GM19238 (cell line): ENCODE data around the gene CNNM2.
A peak's percentile ranks its signal among the peaks of the same experiment; 100 is the strongest.
"Not testable (repeated sequence)": the region's sequence is repeated elsewhere in the genome, so short reads cannot be mapped to it uniquely, and the experiment has no call there.

Experiments
- DNase-seq: peaks from one replicate; pipeline ENCODE4 v3.0.0; 2011; ENCODE audit warnings: low spot score; ENCODE audit not compliant: insufficient read length

Gene CNNM2

DNA sequence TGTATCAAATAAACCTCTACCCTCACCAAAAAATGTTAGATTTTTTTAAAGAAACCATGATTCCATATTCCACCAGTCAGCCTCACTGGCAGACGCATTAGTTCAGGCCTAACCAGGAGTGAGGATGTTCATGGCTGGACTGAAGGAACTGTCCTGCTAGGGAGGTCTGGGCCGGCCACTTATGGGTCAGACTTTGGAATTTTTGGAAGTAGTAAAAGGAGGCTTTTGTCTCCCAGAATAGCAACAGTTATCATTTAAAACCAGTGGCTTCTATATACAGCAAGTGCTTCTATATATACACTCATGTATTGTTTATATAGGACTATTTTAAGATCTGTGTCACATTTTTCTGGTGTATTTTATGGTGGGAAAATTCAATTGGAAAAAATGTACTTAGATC, 120.5 kb downstream of the CNNM2 start:
- no peak for DNase-seq

DNA sequence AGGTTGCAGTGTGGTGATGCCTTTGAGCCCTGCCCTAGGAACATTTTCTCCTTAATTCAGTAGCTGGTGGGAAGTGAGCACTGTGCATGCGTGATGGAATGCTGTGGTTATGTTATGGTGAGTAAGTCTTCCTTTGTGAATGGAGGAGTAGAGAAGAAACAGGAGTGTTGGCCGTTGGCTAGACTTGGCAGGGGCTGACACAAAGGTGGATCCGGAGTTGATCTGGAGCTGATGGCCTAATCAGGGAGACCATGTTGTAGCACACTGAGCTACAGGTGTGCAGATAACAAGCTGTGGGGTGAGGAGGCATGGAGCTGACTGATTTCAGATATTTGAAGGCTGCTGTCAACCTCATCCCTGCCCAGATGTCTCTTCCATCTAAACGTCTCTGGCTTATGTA, 122.3 kb downstream of the CNNM2 start:
- DNase-seq, result no peak

DNA sequence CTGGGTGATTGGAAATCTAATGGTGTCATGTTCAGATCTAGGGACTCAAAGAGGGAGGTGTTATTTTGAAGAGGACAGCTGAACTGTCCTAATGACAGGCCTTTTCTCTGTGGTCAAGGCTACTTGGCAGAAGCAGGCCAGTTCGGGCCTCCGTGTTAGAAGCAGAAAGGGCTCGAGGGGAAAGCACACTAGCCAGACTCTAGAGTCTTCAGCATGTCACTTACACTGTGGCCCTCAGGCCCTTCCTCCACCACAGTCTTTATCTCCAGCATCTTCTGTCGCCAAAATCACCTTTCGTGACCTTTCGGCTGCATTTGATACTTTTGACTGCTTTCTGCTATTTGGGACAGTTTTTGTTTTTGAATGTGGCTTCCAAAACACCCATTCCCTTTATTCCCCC, 123.3 kb downstream of the CNNM2 start:
- DNase-seq, result no peak

DNA sequence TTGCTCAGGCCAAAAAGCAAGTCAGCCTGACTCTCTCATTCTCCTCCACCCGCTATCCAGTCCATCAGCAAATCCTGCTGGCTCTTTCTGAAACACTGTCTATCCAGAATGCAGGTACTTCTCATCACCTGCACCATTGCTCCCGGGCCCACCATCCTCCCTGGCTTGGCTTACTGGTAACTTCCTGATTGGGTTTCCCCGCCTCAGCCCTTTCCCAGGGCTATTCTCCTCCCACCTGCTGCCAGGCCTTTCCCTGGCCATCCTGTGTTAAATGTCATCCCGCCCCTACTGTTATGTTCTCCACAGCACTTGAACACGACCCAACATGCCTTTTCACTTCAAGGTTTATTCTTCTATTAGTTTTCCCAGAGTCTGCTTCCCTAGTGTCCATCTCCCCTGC, 124.0 kb downstream of the CNNM2 start:
- no peak for DNase-seq

DNA sequence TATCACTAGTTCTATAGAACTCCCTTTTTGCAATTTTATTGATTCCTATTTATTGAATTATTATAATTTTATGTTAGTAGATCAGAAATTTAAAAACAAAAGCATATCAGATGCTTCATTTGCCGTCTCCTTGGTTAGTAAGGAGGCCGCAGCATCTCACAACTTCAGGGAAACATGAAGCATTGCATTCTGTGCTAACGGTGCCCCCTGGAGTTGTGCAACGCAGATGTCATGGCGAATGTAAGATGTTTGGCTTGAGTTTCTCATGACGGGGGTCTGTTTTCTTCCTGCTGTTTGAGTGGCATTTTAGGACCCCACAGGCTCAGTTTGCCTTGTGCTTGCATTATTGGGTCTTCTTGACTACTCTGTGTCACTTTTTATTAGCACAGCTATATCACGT, 124.8 kb downstream of the CNNM2 start:
- DNase-seq, result no peak

DNA sequence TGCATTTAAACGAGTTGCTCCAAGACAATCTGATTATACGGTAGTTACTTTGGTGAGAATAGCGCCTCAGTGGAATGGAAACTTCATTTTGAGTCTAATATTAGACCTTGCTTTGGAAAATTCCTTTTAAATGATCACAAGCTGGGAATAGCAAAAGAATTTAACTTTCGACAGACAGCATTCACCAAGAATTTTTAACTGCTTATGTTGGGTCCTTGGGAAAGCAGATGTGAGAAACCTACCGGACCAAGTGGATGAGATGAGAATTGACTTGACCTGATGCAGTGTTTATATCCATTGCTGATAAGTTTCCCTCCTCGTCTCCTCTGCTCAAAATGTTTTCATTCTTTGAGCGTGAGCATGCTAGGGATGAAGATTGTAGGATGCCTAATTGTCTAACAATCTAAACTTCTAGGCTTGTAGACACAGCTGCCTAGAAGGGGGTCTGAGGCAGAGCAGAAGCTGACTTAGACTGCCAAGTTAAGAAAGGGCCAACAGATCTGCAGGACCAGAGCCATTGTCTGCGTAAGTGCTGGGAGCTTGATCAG, 126.9 kb downstream of the CNNM2 start:
- no peak for DNase-seq

DNA sequence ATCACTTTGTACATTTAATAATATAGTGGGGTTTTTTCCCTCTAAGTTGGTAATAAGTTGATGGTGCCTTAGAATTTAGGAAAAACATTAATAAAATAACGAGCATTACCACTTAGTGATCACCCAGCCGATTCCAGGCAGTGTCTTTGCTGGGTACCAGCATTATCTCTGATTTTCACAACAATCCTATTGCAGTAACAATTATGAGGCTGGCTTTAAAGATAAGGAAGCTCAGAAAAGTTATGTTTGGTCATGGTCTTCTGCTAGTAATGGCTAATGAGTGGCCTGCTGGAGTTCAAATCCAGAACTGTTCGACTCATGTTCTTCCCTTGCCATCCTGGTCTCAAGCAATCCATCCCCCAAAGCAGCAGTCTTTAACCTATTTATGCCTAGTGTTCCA, 127.9 kb downstream of the CNNM2 start:
- DNase-seq, result no peak

DNA sequence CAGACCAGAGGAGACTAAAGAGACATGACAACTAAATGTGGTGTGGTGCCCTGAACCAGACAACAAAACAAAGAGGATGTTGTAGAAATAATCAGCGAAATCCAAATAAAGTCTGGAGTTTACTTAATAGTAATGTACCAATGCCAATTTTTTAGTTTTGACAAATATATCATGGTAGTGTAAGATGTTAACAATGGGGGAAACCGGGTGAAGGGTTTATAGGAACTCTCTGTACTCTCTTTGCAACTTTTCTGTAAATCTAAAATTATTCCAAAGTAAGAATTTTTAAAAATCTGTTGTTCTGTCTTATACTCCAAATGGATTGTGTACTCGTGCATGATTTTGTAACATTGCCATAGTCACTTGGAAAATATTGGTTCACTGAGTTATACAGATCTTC, 129.3 kb downstream of the CNNM2 start:
- no peak for DNase-seq

DNA sequence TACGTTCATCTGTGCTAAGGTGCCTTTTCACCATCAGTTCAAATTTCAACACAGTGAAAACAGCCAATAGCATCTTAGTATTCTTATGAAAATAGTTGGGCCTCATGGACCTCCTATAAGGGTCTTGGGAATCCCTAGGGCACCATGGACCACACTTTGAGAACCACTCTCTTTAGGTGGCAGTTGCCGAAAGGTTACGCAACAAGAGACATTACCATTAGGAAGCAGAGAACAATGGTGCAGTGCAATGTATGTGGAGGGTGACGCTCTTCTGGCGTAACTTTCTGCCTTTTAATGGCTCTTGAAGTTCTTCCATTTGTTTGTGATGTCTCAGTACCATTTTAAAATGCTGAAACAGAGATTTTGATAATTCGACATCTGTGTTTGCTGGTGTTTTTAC, 131.1 kb downstream of the CNNM2 start:
- no peak for DNase-seq

DNA sequence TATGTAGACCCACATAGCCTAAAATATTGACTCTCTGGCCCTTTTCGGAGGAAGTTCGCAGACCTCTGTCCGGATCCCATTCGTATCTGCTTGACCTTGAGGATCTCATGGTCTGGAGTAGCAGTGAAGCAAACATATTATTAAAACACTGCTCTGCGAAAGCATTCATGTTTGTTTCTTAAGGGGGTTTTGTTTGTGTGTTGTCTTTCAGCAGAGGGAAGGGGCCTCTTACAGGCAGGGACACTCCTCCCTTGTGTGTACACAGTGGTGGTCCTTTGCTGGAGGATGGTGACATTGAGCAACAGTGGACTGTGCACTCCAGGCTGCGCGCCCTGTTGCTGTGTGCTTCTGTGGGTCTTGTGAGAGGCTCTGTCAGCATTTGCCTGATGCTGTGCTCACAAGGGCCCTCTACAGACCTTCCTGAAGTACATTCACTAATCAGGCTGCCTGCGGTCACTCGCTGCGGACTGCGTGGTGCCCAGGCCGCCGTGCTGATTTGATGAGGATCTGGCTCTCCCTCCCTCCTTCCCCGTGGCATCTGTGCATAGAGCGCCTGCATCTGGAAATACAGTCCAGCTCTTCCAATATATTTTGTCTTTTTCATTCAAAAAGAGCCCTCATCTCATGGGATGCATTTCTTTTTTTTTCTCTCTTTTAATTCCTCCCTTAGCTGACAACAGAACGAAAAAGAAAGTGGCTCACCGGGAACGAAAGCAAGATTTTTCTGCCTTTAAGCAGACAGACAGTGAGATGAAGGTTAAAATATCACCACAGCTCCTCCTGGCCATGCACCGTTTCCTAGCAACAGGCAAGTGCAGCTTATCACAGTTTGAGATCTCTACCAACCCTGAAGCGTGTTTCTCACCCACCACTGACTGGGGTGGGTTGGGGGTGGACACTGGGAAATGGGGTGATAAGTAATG, 135.8 kb downstream of the CNNM2 start:
- DNase-seq, result peak; percentile 45

DNA sequence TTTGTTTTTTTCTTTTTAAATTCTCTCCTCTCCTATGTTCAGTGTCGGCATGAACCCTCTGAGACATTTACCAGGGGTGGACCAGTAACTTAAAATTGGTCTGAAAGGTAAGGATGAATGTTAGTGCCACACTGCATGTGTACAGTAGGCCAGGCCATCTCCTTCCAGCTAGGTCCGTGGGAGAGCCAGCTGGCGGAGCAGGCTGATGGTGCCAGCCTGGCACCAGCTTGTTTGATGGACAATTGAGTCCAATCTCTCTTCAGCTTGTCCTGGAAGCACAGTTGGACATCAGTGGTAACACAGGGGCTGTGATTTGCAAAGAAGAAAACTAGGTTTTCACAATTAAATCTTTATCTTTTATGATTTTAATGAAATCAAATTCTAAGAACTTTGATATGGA, 136.5 kb downstream of the CNNM2 start:
- no peak for DNase-seq

DNA sequence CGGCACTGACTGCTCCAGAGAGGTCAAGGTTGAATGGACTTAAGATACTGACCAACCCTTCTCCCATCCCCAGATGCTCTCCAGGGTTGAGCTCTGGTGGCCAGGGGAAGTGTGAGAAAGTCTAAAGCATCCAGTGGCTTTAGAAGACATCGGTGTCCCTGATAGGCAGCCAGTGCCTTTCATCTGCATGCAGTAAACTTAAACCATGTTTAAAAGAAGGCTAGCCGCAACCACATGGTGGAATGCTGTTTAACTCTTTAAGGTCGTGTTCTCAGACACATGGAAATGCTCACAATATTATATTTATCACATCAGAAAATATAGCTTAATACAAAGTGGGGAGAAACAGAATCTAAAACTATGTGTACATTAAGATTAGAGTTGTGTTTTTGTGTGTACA, 137.0 kb downstream of the CNNM2 start:
- no peak for DNase-seq

DNA sequence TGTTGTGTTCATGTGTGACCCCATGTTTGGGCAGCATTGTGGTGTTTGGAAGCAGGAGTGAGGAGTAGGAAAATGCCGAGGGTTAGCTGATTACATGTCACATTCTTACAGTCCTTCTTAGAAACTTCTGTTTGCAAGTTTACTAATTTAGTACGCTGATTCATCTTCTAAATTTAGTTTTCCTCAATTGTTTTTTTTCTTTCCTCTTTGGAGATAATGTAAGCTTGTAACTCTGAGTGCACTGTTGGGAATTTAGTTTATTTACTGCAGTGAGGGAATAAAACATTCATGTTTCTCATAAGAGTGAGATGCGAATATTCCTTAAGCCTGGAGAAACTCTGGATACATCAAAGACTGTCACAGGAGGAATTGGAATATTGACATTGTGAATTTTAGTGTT, 139.9 kb downstream of the CNNM2 start:
- DNase-seq, result no peak

DNA sequence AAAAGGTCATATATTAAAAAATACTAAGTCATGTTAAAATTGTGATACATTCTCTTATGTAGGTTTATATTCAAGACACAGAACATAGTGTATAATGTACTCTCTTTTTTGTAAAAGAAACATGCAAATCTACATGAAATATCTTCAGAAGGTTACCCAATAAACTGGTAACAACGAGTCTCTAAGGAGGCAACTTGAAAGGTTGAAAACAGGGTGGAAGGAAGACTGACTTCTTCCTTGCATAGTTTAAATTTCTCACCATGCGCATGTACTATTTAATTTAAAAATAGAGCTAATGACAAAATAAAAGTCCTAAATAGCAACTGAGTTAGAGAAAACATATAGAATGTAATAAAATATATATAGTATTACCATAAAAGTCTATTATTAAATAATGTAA, 142.5 kb downstream of the CNNM2 start:
- no peak for DNase-seq

DNA sequence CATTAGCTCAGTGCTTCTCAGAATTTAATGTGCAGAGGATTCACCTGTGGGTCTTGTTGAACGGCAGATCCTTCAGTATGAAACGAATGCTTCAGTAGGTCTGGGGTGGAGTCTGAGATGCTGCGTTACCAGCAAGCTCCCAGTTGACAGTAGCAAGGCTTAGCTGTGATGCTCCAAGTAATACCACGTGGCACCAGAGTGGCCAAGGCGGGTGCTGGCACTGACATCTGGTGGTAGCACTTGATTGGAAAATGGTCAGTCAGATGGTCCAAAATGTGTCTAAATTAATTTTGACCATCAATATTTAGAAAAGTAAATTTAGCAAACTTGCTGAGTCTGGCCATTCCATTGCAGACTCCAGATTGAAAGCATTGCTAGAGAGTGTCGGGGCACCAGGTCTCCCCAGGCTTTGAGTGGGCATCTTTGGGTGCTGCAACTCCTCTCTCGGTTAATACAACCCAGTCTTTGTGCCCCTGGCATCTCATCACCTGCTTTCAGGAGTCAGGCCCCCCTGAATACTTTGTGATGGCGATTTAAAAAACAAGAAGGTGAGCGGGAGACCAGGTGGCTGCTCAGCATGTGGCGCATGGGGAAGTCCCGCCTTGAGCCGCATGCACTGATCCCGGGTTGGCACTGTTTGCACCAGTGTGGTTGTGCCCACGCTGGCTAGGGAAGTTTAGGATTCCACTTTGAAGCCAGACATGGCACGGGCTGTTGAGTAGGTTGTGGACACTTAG, 144.9 kb downstream of the CNNM2 start:
- DNase-seq, result no peak

DNA sequence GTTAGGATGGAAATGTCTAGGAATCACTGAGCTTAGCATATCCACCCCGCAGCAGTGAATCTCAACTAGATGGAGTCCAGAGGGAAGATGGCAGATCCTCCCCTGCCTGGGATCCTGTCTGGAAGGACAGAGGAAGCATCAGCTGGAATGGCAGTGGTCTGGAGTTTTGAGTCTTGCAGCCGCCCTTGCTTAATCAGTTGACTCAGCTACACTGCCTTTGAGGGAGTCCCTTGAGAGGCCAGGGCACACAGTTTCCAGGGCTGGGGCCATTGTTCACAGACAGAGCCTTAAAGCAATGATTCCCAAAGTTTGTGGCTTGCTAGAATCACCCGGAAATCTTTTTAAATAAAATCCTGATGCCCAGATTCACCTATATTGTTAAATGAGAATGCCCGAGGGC, 146.9 kb downstream of the CNNM2 start:
- no peak for DNase-seq

DNA sequence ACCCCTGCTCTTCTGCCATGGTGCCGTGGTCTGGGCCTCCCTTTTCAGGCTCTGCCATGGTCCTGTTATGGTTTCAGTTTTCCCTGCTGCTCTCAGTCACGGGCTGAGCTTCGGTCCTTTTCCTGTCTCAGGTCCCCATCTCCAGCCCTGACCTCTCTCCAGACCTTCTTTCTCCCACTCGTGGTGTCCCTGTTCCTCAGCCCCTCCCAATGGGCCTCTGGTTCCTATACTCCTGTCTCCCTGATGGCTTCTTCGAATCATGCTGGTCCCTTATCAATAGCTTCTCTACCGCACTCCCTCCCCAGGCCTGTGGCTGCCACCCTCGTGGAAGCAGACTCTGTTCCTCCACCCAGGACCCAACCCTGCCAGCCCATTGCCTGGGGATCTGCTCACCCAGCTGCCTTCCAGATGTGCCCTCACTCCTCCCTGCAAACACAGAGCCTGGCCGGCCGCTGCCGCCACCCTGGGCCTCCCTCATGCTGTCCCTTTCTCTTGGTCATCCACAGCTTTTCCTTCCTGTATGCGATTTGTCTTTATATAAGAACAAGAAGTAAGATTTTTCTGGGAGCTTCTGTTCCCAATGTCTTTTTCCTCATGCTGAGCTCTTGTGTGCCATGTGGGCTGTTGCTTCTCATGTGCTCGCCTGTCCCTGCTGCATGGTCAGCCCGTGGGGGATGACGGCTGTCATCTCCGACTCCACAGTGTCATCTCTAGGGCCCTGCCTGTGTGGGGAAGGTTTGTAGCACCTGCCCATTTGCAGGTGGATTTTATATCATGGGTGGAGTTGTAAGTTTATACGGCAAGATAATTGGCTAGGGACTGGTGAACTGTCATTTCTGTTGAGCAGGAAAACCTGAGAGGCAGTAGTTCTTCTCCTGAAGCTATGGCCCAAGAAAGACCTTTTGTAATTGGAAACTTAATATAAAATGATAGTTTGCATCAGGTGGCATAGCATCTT, 148.3 kb downstream of the CNNM2 start:
- no peak for DNase-seq

DNA sequence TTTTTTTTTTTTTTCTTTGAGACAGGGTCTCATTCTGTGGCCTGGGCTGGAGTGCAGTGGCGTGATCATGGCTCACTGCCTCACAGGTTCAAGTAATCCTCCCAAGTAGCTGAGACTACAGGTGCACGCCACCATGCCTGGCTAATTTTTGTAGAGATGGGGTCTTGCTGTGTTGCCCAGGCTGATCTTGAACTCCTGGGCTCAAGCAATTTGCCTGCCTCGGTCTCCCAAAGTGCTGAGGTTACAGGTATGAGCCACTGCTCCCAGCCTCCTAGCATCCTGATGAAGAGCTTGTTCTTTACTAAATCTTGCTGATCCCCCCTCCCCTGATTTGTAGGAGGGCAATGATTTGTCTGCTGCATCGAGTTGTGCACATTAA, 149.0 kb downstream of the CNNM2 start:
- not testable (repeated sequence) for DNase-seq

DNA sequence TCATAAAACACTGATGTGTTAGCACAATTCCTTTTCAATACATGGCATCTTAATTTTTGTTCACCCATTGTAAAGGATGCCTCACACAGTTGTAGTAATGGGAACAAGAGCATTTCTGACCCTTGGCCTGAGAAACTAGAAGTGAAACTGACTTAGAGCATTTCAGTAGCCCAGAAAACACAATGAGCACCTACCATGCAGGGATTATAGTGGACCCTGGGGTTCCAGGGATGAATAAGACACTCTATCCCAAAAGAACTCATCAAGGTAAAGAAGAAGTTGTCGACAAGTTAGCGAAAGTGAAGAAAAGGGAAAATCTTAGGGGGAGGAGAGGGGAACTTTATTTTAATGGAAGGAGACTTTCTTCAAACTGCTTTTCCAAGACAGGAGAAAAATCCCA, 149.4 kb downstream of the CNNM2 start:
- no peak for DNase-seq

DNA sequence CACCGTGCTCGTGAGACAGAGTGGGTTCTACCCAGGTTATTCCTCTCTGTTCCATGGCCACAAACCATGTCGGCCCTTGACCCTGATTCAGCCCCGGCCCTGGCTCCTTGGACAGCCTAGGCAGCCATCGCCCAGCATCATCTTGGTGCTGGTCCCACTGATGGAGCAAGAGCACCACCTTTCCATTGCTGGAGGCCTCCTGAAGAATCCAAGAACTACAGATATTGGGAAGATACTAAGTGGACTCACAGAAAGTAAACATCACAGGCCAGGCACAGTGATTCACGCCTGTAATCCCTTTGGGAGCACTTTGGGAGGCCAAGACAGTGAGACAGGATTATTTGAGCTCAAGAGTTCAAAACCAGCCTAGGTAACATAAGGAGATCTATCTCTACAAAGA, 149.9 kb downstream of the CNNM2 start:
- DNase-seq, result no peak
